ENCODE results near the gene KCNG2. TPM values are rescaled to one million over a fixed set of nuclear protein-coding genes. Genes with fewer than 3 reads are reported as not detected.

Gene KCNG2
- total RNA-seq, 4 donors from 2014 or later, result 0.44 TPM; not detected in 3

DNA sequence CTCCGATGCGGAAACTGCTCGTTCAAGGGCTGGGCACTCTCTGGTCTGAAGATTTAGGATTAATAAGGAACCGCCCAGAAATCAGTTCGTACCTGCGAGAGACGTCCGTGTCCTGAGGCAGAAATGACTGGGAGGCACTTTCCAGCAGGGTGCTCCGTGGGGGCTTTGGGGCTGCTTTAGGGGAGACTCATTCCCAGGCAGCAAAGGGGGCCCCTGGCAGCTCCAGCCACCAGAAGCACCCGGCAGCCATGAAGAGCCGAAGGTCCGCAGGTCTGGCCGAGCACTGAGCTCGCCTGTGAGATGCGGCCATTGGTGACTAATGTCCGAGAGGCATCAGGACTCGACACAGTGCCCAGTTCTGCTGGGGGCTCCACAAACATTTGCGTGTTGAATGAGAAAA is 20.9 kb downstream of the KCNG2 start:
- TF ChIP-seq, protein P1, sequence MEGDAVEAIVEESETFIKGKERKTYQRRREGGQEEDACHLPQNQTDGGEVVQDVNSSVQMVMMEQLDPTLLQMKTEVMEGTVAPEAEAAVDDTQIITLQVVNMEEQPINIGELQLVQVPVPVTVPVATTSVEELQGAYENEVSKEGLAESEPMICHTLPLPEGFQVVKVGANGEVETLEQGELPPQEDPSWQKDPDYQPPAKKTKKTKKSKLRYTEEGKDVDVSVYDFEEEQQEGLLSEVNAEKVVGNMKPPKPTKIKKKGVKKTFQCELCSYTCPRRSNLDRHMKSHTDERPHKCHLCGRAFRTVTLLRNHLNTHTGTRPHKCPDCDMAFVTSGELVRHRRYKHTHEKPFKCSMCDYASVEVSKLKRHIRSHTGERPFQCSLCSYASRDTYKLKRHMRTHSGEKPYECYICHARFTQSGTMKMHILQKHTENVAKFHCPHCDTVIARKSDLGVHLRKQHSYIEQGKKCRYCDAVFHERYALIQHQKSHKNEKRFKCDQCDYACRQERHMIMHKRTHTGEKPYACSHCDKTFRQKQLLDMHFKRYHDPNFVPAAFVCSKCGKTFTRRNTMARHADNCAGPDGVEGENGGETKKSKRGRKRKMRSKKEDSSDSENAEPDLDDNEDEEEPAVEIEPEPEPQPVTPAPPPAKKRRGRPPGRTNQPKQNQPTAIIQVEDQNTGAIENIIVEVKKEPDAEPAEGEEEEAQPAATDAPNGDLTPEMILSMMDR (IDR thresholded peaks at IDR 0.05; ENCODE audit: low read depth), result no peak

DNA sequence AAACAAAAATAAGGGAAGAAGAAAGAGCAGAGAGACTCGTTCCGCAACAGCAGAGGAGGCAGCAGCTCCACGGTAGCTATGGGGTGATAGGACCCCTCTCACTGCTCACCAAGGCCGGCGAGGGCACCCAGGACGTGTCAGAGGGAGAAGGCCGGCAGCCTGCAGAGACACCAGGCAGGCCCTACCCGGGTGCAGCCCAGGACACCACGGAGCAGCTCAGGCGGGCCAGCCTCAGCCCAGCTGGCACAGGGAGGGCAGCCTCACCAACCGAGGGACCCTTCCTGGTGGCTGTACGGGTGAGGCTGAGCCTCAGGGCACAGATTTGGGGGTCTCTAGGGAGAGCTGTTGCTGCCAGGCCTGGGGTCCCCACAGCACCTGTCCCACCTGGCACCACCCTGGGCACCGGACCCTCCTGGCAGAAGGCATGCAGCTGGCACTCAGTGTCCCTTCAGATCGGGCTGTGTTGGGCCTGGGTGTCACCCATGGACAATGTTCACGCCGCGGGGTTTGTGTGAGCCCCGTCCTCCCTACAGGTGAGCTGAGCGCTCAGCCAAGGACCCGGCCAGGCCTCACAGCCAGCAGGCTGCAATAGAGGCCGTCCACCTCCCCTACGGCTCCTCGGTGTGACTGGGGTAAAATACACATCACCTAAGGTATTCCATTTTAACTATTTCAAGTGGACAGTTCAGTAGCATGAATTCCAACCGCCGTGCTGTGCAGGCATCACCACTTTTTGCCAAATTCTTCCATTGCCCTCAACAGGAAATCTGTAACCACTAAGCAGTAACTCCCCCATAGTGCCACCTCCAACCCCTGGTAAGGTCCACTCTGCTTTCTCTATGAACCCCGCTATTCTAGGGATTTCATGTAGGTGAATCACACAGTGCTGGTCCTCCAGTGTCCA is 21.6 kb downstream of the KCNG2 start:
- TF ChIP-seq, protein P1 (IDR thresholded peaks at IDR 0.05; ENCODE audit: low read depth), result no peak

DNA sequence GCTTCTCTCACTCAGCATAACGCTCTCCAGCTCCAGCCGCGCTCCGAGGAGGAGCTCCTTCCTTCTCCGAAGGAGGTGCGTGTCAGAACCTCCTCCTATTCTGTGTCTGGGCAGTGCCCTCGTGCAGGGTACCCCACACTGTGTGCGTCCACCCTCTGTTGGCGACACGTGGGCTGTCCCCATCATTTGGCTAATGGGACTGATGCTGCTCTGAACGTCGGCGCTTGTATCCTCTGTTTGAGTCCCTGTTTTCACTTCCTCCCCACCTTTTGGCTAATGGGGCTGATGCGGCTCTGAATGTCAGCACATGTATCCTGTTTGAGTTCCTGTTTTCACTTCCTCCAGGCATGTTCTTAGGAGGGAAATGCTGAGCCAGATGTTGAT is 22.2 kb downstream of the KCNG2 start:
- TF ChIP-seq, protein P1 (IDR thresholded peaks at IDR 0.05; ENCODE audit: low read depth), result no peak

DNA sequence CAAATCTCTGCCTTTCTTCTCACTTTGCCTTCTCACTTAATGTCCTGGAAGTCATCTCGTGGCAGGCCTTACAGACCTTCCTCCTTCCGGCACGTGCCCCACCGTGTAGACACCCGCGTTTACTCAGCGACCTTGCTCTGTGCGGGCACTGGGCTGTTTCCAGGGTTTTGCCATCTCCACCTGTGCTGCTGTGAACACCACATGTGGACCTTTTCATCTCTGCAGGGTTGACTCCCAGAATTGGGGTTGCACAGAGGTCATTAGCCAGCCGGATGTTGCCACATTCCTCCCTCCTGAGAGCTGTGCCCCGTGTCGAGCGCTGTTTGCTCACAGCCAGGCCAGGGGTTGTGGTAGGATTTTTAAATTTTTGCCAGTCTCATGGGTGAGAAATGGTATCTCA is 25.4 kb downstream of the KCNG2 start:
- TF ChIP-seq, protein P1 (IDR thresholded peaks at IDR 0.05; ENCODE audit: low read depth), result no peak

- TF ChIP-seq, protein P1 (IDR thresholded peaks at IDR 0.05; ENCODE audit: low read depth), result no peak
Measured at GRCh38 chr18:79825913-79826312, 28.2 kb downstream of the KCNG2 start.

DNA sequence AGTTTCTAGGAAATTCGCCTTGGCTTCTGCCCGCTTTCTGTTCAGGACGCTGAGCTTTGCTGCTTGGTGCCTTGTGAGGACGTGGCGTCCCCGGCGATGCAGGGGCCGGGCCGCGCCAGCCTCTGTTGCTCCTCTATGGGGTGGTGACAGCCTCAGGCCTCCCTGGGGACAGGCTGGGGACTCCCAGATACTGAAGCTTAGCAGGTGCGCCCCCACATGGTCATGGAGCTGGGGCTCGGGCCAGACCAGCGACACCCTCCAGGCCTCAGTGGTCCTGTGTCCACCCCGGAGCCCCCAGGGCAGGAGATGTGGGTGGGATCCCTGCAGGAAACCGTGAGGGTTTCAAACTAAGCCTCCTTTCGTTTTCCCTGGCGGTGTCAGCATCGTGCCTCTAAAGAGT is 29.2 kb downstream of the KCNG2 start:
- TF ChIP-seq, protein P1 (IDR thresholded peaks at IDR 0.05; ENCODE audit: low read depth), result no peak

GRCh38 chr18:79828258-79828657 is 30.5 kb downstream of the KCNG2 start:
- TF ChIP-seq, protein P1 (IDR thresholded peaks at IDR 0.05; ENCODE audit: low read depth), result no peak
